Common myeloid progenitor, CD34-positive (primary cell): Measurements from ENCODE around the gene PRSS38.

Source experiments
- CTCF ChIA-PET: fragments of 350-600 bp; sonication (Branson Sonifier 250); formaldehyde crosslinking; loops from one replicate; lab custom pipeline; 2021; ENCODE audit warnings: antibody characterized with exemption; lab: Charles Lee
- POLR2A ChIA-PET: fragments of 350-600 bp; sonication (Branson Sonifier 250); formaldehyde crosslinking; loops from one replicate; lab custom pipeline; 2021; ENCODE audit warnings: antibody characterized with exemption; lab: Charles Lee
- DNase-seq, 3 donors: peaks; one replicate each; pipeline versions ENCODE4 v3.0.0 to v3.0.0-alpha.2; 2013
- H3K27ac ChIP-seq, 2 experiments: 1 replicate in 1 of 2; 2 replicates in 1 of 2; pipeline ENCODE4 v1.7.0; 2013; ENCODE audit warnings: inconsistent platforms in 2 of 2, low read length in 2 of 2, mild to moderate bottlenecking in 2 of 2, low read depth in 1 of 2, moderate library complexity in 1 of 2; ENCODE audit not compliant: severe bottlenecking in 2 of 2, insufficient read depth in 1 of 2, poor library complexity in 1 of 2
- H3K27me3 ChIP-seq, 5 experiments: replicated peaks in 2 of 5; 1 replicate in 3 of 5; 2 replicates in 2 of 5; pipeline versions ENCODE4 v1.6.1 to v1.7.0; 2013; ENCODE audit warnings: low read length in 4 of 5, mild to moderate bottlenecking in 2 of 5, moderate library complexity in 2 of 5, inconsistent platforms in 1 of 5; ENCODE audit not compliant: insufficient read depth in 5 of 5, control insufficient read depth in 4 of 5
- H3K36me3 ChIP-seq, 4 experiments: 1 replicate in 2 of 4; 2 replicates in 2 of 4; pipeline versions ENCODE4 v1.6.1 to v1.7.0; 2013; ENCODE audit warnings: low read length in 3 of 4, control low read depth in 1 of 4, mild to moderate bottlenecking in 1 of 4; ENCODE audit not compliant: control insufficient read depth in 4 of 4, insufficient read depth in 4 of 4
- H3K4me1 ChIP-seq, 4 experiments: 1 replicate in 3 of 4; 2 replicates in 1 of 4; pipeline versions ENCODE4 v1.6.1 to v1.7.1; 2013; ENCODE audit warnings: low read length in 3 of 4, mild to moderate bottlenecking in 3 of 4, control low read depth in 1 of 4, inconsistent platforms in 1 of 4, moderate library complexity in 1 of 4; ENCODE audit not compliant: control insufficient read depth in 4 of 4, insufficient read depth in 4 of 4; ENCODE audit errors: control extremely low read depth in 1 of 4
- H3K4me3 ChIP-seq, 7 experiments: 1 replicate in 4 of 7; 2 replicates in 3 of 7; pipeline versions ENCODE4 v1.5.1 to v1.7.0; 2013; ENCODE audit warnings: mild to moderate bottlenecking in 7 of 7, low read length in 6 of 7, moderate library complexity in 6 of 7, inconsistent platforms in 2 of 7, low read depth in 2 of 7, control low read depth in 1 of 7; ENCODE audit not compliant: insufficient read depth in 4 of 7, control insufficient read depth in 1 of 7; ENCODE audit errors: extremely low read depth in 1 of 7
- H3K9me3 ChIP-seq, 5 experiments: 1 replicate in 4 of 5; 2 replicates in 1 of 5; pipeline versions ENCODE4 v1.6.1 to v1.7.1; 2013; ENCODE audit warnings: low read length in 4 of 5, mild to moderate bottlenecking in 2 of 5, inconsistent platforms in 1 of 5, low read depth in 1 of 5, moderate library complexity in 1 of 5; ENCODE audit not compliant: control insufficient read depth in 4 of 5, insufficient read depth in 2 of 5; ENCODE audit errors: control extremely low read depth in 1 of 5
- WGBS: methylation state at CpG from one replicate; pipeline ENCODE4 v1.1.5; 2013; ENCODE audit not compliant: insufficient coverage; 5-methylcytosine and 5-hydroxymethylcytosine counted together

The PRSS38 gene

GRCh38 chr1:227816750-227817446 lies 1.4 kb downstream of the PRSS38 start:
- DNase-seq: no peak
- CTCF ChIA-PET: interaction anchor here (1.0 to 1.5 kb wide), 2 partner anchors 10 to 142 kb away, joined by 3 to 4 read pairs; no protein-coding TSS in a partner anchor
- Histone ChIP-seq H3K36me3 (no peaks in the 10 kb centered on the region), H3K27me3 (no peaks in the 10 kb centered on the region), H3K4me3 (no peak overlapping the region), H3K27ac (no peak overlapping the region), H3K4me1 (no peaks in the 10 kb centered on the region), H3K9me3 (peaks cover 4 to 15% (median 12%) of the 10 kb centered on the region in 5 experiments)
- POLR2A ChIA-PET: no interaction called here
- 88% methylated on average over 14 of the region's 16 CpGs for WGBS

GRCh38 chr1:227823537-227823936 lies 8.1 kb downstream of the PRSS38 start:
- no peaks in the 10 kb centered on the region for H3K36me3 ChIP-seq
- ChIA-PET CTCF (no interaction called here), POLR2A (interaction anchor here (0.6 kb wide), 1 partner anchor 16 kb away, joined by 3 read pairs; no protein-coding TSS in a partner anchor)
- peaks cover 0 to 2% (median 0%) of the 10 kb centered on the region in 5 experiments for H3K27me3 ChIP-seq
- peaks cover 2 to 20% (median 5%) of the 10 kb centered on the region in 5 experiments for H3K9me3 ChIP-seq
- WGBS: 100% methylated on average over 1 of the region's 1 CpG
- no peak overlapping the region for H3K27ac ChIP-seq
- DNase-seq: no peak
- H3K4me3 ChIP-seq: no peak overlapping the region
- no peaks in the 10 kb centered on the region for H3K4me1 ChIP-seq

- Histone ChIP-seq H3K27ac (no peak overlapping the region), H3K9me3 (peaks cover 2 to 24% (median 5%) of the 10 kb centered on the region in 5 experiments), H3K27me3 (peaks cover 0 to 2% (median 0%) of the 10 kb centered on the region in 5 experiments), H3K4me1 (no peaks in the 10 kb centered on the region), H3K36me3 (no peaks in the 10 kb centered on the region), H3K4me3 (no peak overlapping the region)
- ChIA-PET CTCF (no interaction called here), POLR2A (interaction anchor here (0.6 kb wide), 1 partner anchor 15 kb away, joined by 3 read pairs; no protein-coding TSS in a partner anchor)
- DNase-seq: no peak
- WGBS: no CpG with 5 or more reads among the region's 2 CpGs
Measured at GRCh38 chr1:227824204-227824603, 8.7 kb downstream of the PRSS38 start.

GRCh38 chr1:227828786-227829185 lies 13.3 kb downstream of the PRSS38 start:
- 50% methylated on average over 2 of the region's 3 CpGs for WGBS
- Histone ChIP-seq H3K27me3 (peaks cover 0 to 2% (median 0%) of the 10 kb centered on the region in 5 experiments), H3K4me1 (no peaks in the 10 kb centered on the region), H3K36me3 (no peaks in the 10 kb centered on the region), H3K4me3 (no peak overlapping the region), H3K27ac (no peak overlapping the region), H3K9me3 (peaks cover 0 to 12% (median 5%) of the 10 kb centered on the region in 5 experiments)
- DNase-seq: no peak
- CTCF ChIA-PET: no interaction called here
- POLR2A ChIA-PET: no interaction called here

- peaks cover 0 to 4% (median 0%) of the 10 kb centered on the region in 5 experiments for H3K9me3 ChIP-seq
- H3K4me3 ChIP-seq: no peak overlapping the region
- H3K4me1 ChIP-seq: no peaks in the 10 kb centered on the region
- 99% methylated on average over 6 of the region's 7 CpGs for WGBS
- no peaks in the 10 kb centered on the region for H3K27me3 ChIP-seq
- H3K36me3 ChIP-seq: no peaks in the 10 kb centered on the region
- CTCF ChIA-PET: no interaction called here
- no peak for DNase-seq
- no peak overlapping the region for H3K27ac ChIP-seq
- POLR2A ChIA-PET: no interaction called here
Measured at GRCh38 chr1:227838181-227838580, 22.7 kb downstream of the PRSS38 start.

- WGBS: 88% methylated on average over 9 of the region's 9 CpGs
- CTCF ChIA-PET: no interaction called here
Measured at GRCh38 chr1:227841096-227841495, 25.6 kb downstream of the PRSS38 start.

More at GRCh38 chr1:227841096-227841495, 25.6 kb downstream of the PRSS38 start:
- H3K27ac ChIP-seq: no peak overlapping the region
- H3K36me3 ChIP-seq: no peaks in the 10 kb centered on the region
- POLR2A ChIA-PET: no interaction called here
- DNase-seq: no peak
- no peak overlapping the region for H3K4me3 ChIP-seq
- no peaks in the 10 kb centered on the region for H3K9me3 ChIP-seq
- H3K4me1 ChIP-seq: no peaks in the 10 kb centered on the region
- H3K27me3 ChIP-seq: no peaks in the 10 kb centered on the region
